ENCODE measurements around the gene IFNA8.
"Not testable (repeated sequence)": the region's sequence is repeated elsewhere in the genome, so short reads cannot be mapped to it uniquely, and the experiment has no call there.

IFNA8 gene

DNA sequence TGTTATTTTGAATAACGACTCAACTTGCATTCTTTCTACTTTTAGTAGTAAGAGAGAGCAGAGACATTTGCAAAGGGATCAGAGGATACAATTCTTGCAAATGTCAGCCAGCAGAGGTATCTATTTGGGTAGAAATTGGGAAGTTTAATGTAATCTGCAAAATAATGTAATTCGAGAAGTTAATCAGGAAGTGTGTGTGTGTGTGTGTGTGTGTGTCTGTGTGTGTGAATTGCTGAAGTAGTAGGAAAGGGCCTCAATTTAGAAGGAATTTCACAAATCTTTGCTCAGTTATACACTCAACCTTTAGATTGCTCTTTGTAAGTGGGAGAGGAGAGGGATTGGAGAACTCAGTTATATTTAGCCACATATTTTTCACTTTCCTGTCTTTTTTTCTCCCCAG, 20.3 kb downstream of the IFNA8 start:
- DNase-seq, result no peak

DNA sequence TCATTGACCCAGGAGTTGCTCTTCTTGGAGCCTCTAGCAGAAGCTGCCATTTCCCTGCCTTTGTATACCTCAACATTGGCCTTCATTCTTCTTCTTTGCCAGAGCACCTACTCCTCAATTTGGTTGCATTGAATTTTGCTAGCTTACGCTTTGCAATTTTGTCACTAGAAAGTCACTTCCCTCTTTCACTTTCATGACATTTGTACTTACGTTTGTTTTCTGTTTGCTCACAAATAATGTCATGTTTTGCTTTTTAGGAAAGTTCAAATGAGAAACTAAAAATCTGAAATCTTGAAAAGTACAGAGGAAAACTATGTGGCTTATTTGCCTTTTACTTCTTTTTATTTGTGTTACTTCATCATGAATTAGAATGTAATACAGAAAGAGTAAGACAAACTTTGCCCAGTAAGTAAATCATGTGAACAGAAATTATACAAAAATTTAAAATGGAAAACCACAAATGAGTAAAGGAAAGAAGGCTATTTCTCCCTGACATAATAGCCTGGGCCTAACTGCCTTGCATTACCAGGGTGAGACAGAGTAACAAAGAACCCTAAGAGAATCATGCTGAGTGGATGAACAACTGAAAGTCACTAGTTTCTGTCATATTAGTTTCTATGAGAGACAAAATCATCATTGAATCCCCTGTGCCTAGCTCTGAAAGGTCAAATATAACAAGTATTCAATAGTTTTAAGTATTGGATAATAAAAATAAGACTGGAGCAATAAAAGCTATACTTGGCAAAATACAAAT, 23.9 kb downstream of the IFNA8 start:
- peak; percentile 76 for DNase-seq

DNA sequence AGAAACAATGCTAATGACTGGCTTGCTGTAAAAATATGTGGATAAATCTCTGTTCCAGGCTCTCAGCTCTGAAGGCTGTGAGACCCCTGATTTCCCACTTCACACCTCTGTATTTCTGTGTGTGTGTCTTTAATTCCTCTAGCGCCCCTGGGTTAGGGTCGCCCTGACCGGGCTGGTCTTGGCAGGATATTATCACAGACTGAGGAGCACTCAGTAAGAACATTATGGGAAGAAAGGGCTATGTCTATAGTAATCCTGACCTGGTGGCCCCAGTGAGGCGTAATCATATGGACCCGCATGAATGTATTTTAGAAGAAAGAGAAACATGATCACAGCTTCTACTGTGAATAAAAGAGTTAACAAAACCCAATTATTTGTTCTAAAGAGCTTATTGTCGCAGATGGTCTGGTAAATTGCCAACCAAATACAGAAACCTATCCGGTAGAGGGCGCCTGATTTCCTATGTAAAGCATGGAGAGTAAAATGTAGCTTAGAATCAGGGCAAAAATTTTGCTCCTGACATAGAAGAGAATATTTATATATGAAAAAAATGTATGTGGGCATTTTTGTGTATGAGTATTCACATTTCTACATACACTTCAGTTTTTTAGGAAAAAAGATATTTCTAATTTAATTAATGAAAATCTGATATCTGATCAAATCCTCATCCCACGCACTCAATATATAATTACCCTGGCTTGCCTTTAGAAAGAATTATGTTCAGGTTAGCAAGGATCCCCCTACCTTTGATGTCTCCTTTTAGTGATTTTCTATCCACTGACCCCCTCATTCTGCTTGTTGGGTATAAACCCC, 25.5 kb downstream of the IFNA8 start:
- DNase-seq, result peak; percentile 84

DNA sequence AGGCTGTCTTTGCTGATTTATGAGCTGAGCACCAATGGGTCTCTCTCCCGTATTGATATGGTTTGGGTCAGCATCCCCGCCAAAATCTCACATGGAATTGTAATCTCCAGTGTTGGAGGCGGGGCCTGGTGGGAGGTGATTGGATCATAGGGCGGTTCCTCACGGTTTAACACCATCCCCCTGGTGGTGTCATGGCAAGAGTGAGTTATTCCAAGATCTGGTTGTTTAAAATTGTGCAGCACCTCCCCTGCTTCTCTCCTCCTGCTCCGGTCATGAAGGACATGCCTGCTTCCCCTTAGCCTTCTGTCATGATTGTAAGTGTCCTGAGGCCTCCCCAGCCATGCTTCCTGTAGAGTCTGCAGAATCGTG, 26.1 kb downstream of the IFNA8 start:
- not testable (repeated sequence) for DNase-seq

DNA sequence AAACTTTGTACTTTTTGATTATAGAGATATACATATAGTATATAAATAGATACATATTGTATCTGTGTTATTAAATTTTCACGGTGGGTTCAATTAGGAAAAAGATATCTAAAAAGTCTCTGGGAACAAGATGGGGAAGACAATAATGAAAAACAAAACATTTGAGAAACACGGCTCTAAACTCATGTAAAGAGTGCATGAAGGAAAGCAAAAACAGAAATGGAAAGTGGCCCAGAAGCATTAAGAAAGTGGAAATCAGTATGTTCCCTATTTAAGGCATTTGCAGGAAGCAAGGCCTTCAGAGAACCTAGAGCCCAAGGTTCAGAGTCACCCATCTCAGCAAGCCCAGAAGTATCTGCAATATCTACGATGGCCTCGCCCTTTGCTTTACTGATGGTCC, 31.2 kb downstream of the IFNA8 start, which contains the start of gene IFNA1:
IFNA1 (plus strand) TSS at position 301 of the 400 bp plus-strand sequence; CDS start at position 370, 69 bp downstream.
- peak; percentile 27 for DNase-seq

DNA sequence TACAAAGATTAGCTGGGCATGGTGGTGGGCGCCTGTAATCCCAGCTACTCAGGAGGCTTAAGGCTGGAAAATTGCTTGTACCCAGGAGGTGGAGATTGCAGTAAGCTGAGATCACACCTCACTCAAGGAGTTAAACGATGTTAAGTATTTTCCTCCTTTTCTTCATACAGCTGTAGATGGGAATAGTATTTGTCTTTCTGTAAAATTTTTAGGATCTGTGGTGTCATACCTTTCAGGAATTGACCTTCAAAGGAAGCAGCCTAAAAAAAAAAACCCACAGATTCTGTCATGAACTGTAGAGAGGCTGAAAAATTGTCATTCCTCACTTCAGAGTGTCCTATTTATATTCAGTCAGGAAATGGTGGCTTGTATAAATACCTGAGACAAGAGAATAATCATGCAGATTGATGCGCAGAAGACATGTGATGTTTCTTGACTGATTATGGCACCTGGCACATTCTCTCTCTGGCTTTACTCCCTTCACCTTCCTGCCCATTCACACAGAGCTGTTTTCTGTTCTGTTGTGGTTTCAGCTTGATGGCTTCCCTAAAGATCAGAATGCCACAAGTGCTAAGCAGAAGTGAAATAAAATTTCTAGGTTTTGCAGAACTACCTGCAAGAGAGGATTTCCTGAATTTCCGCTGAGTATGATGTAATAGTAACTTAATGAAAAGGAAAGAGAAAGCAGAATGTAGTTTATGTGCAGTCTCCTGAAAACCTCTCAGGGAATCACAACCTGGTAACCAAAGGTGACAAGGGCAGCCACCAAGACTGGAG, 35.1 kb downstream of the IFNA8 start:
- DNase-seq, result peak; percentile 80

DNA sequence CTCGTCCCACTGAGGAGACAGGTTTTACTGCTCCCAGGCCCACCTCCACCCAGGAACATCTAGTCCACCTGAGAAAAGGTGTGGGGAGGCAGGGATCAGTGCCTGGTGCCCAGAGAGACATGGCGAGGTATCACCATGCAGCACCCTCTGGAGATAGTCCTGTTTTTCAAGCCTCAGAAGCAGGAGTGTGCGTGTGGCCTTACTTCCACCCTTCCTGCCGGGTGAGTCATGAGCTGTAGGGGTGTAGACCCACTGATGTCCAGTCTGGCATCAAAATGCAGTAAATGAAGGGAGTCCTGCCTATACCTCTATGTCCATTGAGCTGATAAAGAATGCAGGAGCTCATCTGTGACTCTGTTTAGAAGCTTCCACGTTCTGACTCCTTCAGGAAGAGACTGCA, 40.4 kb downstream of the IFNA8 start:
- not testable (repeated sequence) for DNase-seq

DNA sequence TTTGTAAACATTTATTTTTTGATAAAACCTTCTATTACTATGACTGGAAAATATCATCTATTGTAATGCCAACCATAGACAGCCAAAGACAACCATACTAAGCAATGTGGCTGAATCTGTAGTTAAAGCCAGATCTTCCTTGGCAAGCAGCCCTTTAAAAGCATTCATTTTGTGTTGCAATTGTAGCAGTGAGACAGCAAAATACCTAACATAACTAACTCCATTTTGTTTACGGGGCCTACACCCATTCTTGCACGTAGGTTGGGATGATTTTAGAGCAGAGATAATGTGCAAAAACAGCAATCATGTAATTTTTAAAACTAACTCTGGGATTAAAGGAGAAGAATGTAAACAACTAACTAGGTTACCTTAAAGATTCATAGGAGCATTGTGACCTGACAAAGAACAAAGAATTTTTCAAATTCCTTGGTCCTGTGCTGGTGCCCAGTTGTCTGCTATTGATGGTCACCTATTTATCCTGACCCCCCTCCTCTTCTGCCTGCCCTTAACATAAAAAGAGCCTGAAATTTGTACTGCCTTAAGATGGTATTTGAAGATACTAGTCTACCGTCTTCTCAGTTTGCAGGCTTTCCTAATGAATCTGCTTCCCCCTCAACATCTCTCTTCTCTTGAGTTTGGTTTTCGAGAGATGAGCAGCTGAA, 41.9 kb downstream of the IFNA8 start:
- no peak for DNase-seq

DNA sequence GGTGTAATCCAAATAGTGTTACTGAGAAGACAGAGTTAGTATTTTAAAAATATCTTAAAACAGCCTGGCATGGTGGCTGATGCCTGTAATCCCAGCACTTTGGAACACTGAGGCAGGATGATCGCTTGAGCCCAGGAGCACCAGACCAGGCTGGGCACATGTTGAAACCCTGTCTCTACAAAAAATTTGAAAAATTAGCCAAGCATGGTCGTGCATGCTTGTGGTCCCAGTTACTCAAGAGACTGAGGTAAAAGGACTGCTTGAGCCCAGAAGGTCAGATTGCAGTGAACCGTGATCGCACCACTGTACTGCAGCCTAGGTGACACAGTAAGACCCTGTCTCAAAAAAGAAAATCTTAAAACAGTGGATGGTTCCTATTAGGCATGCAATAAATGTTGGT, 43.8 kb downstream of the IFNA8 start:
- no peak for DNase-seq

DNA sequence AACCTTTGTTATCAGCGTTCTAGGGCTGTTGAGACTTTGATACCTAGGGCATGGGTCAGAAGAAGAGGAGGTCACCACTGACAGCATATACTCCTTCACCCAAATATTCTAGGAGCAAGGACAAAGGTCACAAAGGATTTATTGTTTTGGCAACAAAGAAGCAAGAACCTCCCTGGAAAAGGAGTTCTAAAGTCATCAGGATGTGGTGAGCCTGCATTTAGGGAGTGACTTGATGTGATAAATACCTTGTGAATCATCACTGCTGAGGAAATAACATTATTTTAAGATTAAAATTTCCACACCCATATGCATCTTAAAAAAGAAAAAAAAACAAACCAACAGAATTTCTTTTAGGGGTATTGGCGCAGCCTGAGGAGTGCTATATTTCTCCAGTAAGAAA, 45.2 kb downstream of the IFNA8 start:
- DNase-seq, result no peak

DNA sequence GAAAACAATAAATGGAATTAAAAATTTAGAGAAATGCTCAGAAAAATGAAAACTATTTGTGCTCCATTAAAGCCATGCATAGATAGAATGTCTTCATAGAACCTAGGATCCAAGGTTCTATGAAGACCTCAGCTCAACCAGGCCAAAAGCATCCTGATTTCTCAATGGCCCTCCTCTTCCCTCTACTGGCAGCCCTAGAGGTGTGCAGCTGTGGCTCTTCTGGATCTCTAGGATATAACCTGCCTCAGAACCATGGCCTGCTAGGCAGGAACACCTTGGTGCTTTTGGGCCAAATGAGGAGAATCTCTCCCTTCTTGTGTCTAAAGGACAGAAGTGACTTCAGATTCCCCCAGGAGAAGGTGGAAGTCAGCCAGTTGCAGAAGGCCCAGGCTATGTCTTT, 46.4 kb downstream of the IFNA8 start:
- peak; percentile 57 for DNase-seq

Data from suppressor macrophage treated with lipopolysaccharide for 4 hours (primary cell).